ENCODE results near the gene COPZ1. TPM values are rescaled to one million over a fixed set of nuclear protein-coding genes. Genes with fewer than 3 reads are reported as not detected.
A peak's percentile ranks its signal among the peaks of the same experiment; 100 is the strongest.

COPZ1 gene
- total and polyA plus RNA-seq, 9 of the 15 experiments (the other 6 are each of a cell fraction or from before 2014, with no cell fraction given), result 137 to 487 (median 233) TPM

- peak; percentile 22; the same call in 1 of the 2 replicates for TF ChIP-seq ARID1B (IDR thresholded peaks at IDR 0.05)
- no peak for TF ChIP-seq YBX1 (IDR thresholded peaks at IDR 0.05)
- no peak for TF ChIP-seq ZNF318 (IDR thresholded peaks at IDR 0.05; ENCODE audit: borderline replicate concordance in 1 of 2, low read depth in 1 of 2)
- no peak for TF ChIP-seq ZNF668 (CRISPR knock-in tag; IDR thresholded peaks at IDR 0.05)
- peak; percentile 7 for TF ChIP-seq RBM39 (optimal IDR thresholded peaks at IDR 0.05; ENCODE audit: low read depth, low read length)
- TF ChIP-seq FOXP4 (CRISPR knock-in tag; IDR thresholded peaks at IDR 0.05; ENCODE audit: borderline replicate concordance), result 0 out of 2 replicates have a peak, but pooled peaks have one; percentile 21
- TF ChIP-seq CREB3L1 (IDR thresholded peaks at IDR 0.05; ENCODE audit: borderline replicate concordance, low read depth), result no peak
- peak; percentile 88 for TF ChIP-seq PHF8 (IDR thresholded peaks at IDR 0.05; ENCODE audit: borderline replicate concordance, low read length)
- TF ChIP-seq GTF2A2 (tag; IDR thresholded peaks at IDR 0.05), result peak; percentile 55; the same call in 1 of the 2 replicates
- TF ChIP-seq THAP7 (CRISPR knock-in tag; IDR thresholded peaks at IDR 0.05), result 0 out of 2 replicates have a peak, but pooled peaks have one; percentile 8
Observed at GRCh38 chr12:54280468-54281260, 44.3 kb upstream of the COPZ1 start, which contains the start of gene HNRNPA1 (continued).
